Neural progenitor cell (in vitro differentiated cells): ENCODE data around the gene ZNF772. TPM values are rescaled to one million over a fixed set of nuclear protein-coding genes. Genes with fewer than 3 reads are reported as not detected.
A peak's percentile ranks its signal among the peaks of the same experiment; 100 is the strongest.

Experiments used
- DNase-seq: peaks from one replicate; pipeline ENCODE4 v3.0.0-alpha.2; 2016; ENCODE audit warnings: low spot score
- H2AFZ ChIP-seq: fragments of 200-600 bp; sonication (generic); replicated peaks from 2 replicates; pipeline ENCODE4 v1.6.1; 2016; ENCODE audit warnings: antibody characterized with exemption
- H3F3A ChIP-seq: fragments of 200-600 bp; sonication (generic); 2 replicates; pipeline ENCODE4 v1.6.1; 2016; ENCODE audit warnings: antibody characterized with exemption, low read depth
- H3K27ac ChIP-seq: fragments of 200-600 bp; sonication (generic); 2 replicates; pipeline ENCODE4 v1.5.1; 2016; ENCODE audit warnings: mild to moderate bottlenecking
- H3K27me3 ChIP-seq: fragments of 200-600 bp; sonication (generic); 2 replicates; pipeline ENCODE4 v1.6.1; 2016; ENCODE audit warnings: mild to moderate bottlenecking, moderate library complexity
- H3K36me3 ChIP-seq: fragments of 200-600 bp; sonication (generic); 2 replicates; pipeline ENCODE4 v1.5.1; 2016
- H3K4me1 ChIP-seq: fragments of 200-600 bp; sonication (generic); 2 replicates; pipeline ENCODE4 v1.6.1; 2016; ENCODE audit warnings: mixed run types
- H3K4me2 ChIP-seq: fragments of 200-600 bp; sonication (generic); 2 replicates; pipeline ENCODE4 v1.6.1; 2016
- H3K4me3 ChIP-seq: fragments of 200-600 bp; sonication (generic); 2 replicates; pipeline ENCODE4 v1.5.1; 2016
- H3K79me2 ChIP-seq: fragments of 200-600 bp; sonication (generic); 2 replicates; pipeline ENCODE4 v1.6.1; 2016; ENCODE audit warnings: low read depth
- H3K9ac ChIP-seq: fragments of 200-600 bp; sonication (generic); 2 replicates; pipeline ENCODE4 v1.6.1; 2016
- H3K9me3 ChIP-seq: fragments of 200-600 bp; sonication (generic); 2 replicates; pipeline ENCODE4 v1.5.1; 2016; ENCODE audit warnings: low read depth
- H4K20me1 ChIP-seq: fragments of 200-600 bp; sonication (generic); 2 replicates; pipeline ENCODE4 v1.6.1; 2016; ENCODE audit warnings: low read depth
- H3K27ac Mint-ChIP-seq: 3 replicates; pipeline ENCODE4 v1.8.0; 2021; ENCODE audit warnings: mixed read lengths
- H3K27me3 Mint-ChIP-seq: 2 replicates; pipeline ENCODE4 v1.8.0; 2022; ENCODE audit warnings: low read depth, mild to moderate bottlenecking, inconsistent platforms, moderate library complexity, mixed read lengths; ENCODE audit not compliant: insufficient read depth
- H3K36me3 Mint-ChIP-seq: 3 replicates; pipeline ENCODE4 v1.8.0; 2021; ENCODE audit warnings: mixed read lengths
- H3K4me1 Mint-ChIP-seq: 3 replicates; pipeline ENCODE4 v1.8.0; 2021; ENCODE audit warnings: mixed read lengths
- H3K4me3 Mint-ChIP-seq: 3 replicates; pipeline ENCODE4 v1.8.0; 2021; ENCODE audit warnings: mild to moderate bottlenecking, moderate library complexity, mixed read lengths
- H3K9me3 Mint-ChIP-seq: 3 replicates; pipeline ENCODE4 v1.8.0; 2020; ENCODE audit warnings: mixed read lengths
- CTCF ChIP-seq: fragments of 200-600 bp; sonication (generic); IDR thresholded peaks from 2 replicates; pipeline ENCODE4 v1.5.1; 2017; ENCODE audit warnings: antibody characterized with exemption, mild to moderate bottlenecking
- EZH2 ChIP-seq: fragments of 200-600 bp; sonication (generic); IDR thresholded peaks from 2 replicates; pipeline ENCODE4 v1.6.1; 2017; ENCODE audit warnings: antibody characterized with exemption, mild to moderate bottlenecking, moderate library complexity
- EZH2phosphoT487 ChIP-seq: fragments of 200-600 bp; sonication (generic); IDR thresholded peaks from 2 replicates; pipeline ENCODE4 v1.6.1; 2017; ENCODE audit warnings: antibody characterized with exemption
- total RNA-seq: library from RNA; depleted of rRNA; stranded (reverse); fragments of >200 nt; gene quantifications from 2 replicates; pipeline ENCODE4 v1.2.3, GENCODE V29; 2015; ENCODE audit warnings: low replicate concordance

The ZNF772 gene
- total RNA-seq, 1 donor from 2014 or later, result 34.5 TPM

GRCh38 chr19:57436417-57436816 is 40.9 kb downstream of the ZNF772 start:
- H3K27me3 ChIP-seq, result no peaks in the 10 kb centered on the region
- H3K36me3 ChIP-seq, result no peaks in the 10 kb centered on the region
- no peak overlapping the region for H2AFZ ChIP-seq
- H3K36me3 Mint-ChIP-seq, result peaks cover 67% of the 10 kb centered on the region
- H3K9me3 Mint-ChIP-seq, result peaks cover 69% of the 10 kb centered on the region
- H4K20me1 ChIP-seq, result peaks cover 4% of the 10 kb centered on the region
- H3K4me1 ChIP-seq, result peaks cover 6% of the 10 kb centered on the region
- no peaks in the 10 kb centered on the region for H3K9me3 ChIP-seq
- no peak overlapping the region for H3K27ac ChIP-seq
- DNase-seq, result no peak
- TF ChIP-seq CTCF (no peak), EZH2phosphoT487 (no peak), EZH2 (no peak)
- H3K9ac ChIP-seq, result no peak overlapping the region
- H3K27ac Mint-ChIP-seq, result no peak overlapping the region
- peak overlapping the region; percentile 94 for H3K4me3 ChIP-seq
- H3K79me2 ChIP-seq, result peaks cover 59% of the 10 kb centered on the region
- H3K4me1 Mint-ChIP-seq, result peaks cover 19% of the 10 kb centered on the region
- H3K4me2 ChIP-seq, result peak overlapping the region; percentile 91
- H3F3A ChIP-seq, result peaks cover 6% of the 10 kb centered on the region
- H3K27me3 Mint-ChIP-seq, result peaks cover 11% of the 10 kb centered on the region
- peak overlapping the region; percentile 100 for H3K4me3 Mint-ChIP-seq

- H2AFZ ChIP-seq, result peak within 1 kb of the TSS; percentile 86
- H3K27ac ChIP-seq, result no peak within 1 kb of the TSS
- peaks cover 4% of the 10 kb centered on the region for H4K20me1 ChIP-seq
- H3K27ac Mint-ChIP-seq, result peak within 1 kb of the TSS; percentile 82
- peaks cover 60% of the 10 kb centered on the region for H3K9me3 Mint-ChIP-seq
- TF ChIP-seq EZH2, result no peak
- no peak for TF ChIP-seq EZH2phosphoT487
- TF ChIP-seq CTCF, result no peak
- peak within 1 kb of the TSS; percentile 68 for H3K9ac ChIP-seq
- H3K9me3 ChIP-seq, result no peaks in the 10 kb centered on the region
- H3K4me1 ChIP-seq, result peaks cover 6% of the 10 kb centered on the region
- peak; percentile 99 for DNase-seq
- H3K27me3 ChIP-seq, result no peaks in the 10 kb centered on the region
- peak within 1 kb of the TSS; percentile 94 for H3K4me3 ChIP-seq
- H3K27me3 Mint-ChIP-seq, result peaks cover 9% of the 10 kb centered on the region
- peaks cover 55% of the 10 kb centered on the region for H3K79me2 ChIP-seq
- H3K4me1 Mint-ChIP-seq, result peaks cover 19% of the 10 kb centered on the region
- peaks cover 59% of the 10 kb centered on the region for H3K36me3 Mint-ChIP-seq
- H3K4me2 ChIP-seq, result peak within 1 kb of the TSS; percentile 91
- peak within 1 kb of the TSS; percentile 100 for H3K4me3 Mint-ChIP-seq
- peaks cover 6% of the 10 kb centered on the region for H3F3A ChIP-seq
- no peaks in the 10 kb centered on the region for H3K36me3 ChIP-seq
Measured at GRCh38 chr19:57435062-57435978, 42.0 kb downstream of the ZNF772 start, which contains the start of gene ZNF749. Gene ZNF749 (plus strand): TSS chr19:57435325. CDS start chr19:57435579, 254 bp downstream.

- Histone ChIP-seq H3K27me3 (no peaks in the 10 kb centered on the region), H3K79me2 (peaks cover 47% of the 10 kb centered on the region), H3K27ac (no peak overlapping the region), H2AFZ (peak overlapping the region; percentile 86), H3K9me3 (no peaks in the 10 kb centered on the region), H4K20me1 (peaks cover 4% of the 10 kb centered on the region), H3K4me1 (peaks cover 6% of the 10 kb centered on the region), H3K36me3 (no peaks in the 10 kb centered on the region), H3F3A (peaks cover 6% of the 10 kb centered on the region), H3K9ac (no peak overlapping the region), H3K4me3 (peak overlapping the region; percentile 94), H3K4me2 (peak overlapping the region; percentile 91)
- Mint-ChIP-seq H3K4me1 (peaks cover 19% of the 10 kb centered on the region), H3K4me3 (peak overlapping the region; percentile 100), H3K27ac (peak overlapping the region; percentile 82), H3K27me3 (peaks cover 9% of the 10 kb centered on the region), H3K36me3 (peaks cover 51% of the 10 kb centered on the region), H3K9me3 (peaks cover 52% of the 10 kb centered on the region)
- TF ChIP-seq CTCF, result no peak
- TF ChIP-seq EZH2phosphoT487, result no peak
- TF ChIP-seq EZH2, result no peak
- DNase-seq, result peak; percentile 13
Measured at GRCh38 chr19:57434386-57435061, 42.8 kb downstream of the ZNF772 start.
